Muscle of back (tissue), 11 donors: ENCODE results near the gene ZNF764. TPM values are rescaled to one million over a fixed set of nuclear protein-coding genes. Genes with fewer than 3 reads are reported as not detected.
"Not testable (repeated sequence)": the region's sequence is repeated elsewhere in the genome, so short reads cannot be mapped to it uniquely, and the experiment has no call there.

Experiments
- DNase-seq, 3 donors: peaks; one replicate each; pipeline versions ENCODE4 v3.0.0 to v3.0.0-alpha.2; 2013
- polyA plus RNA-seq, 10 donors: library from polyadenylated mRNA; unstranded; fragments of 120-200 nt; gene quantifications; one replicate each; pipeline ENCODE4 v1.2.1, GENCODE V29; 2013; ENCODE audit not compliant: insufficient read length in 10 of 10

The ZNF764 gene
- polyA plus RNA-seq, 10 donors, result 5.6 to 8.5 (median 6.3) TPM

GRCh38 chr16:30527635-30528178, 30.5 kb downstream of the ZNF764 start:
- no peak for DNase-seq

- DNase-seq, result peak; percentile 98 to 100 (median 99)
Observed at GRCh38 chr16:30526823-30527634, 31.1 kb downstream of the ZNF764 start.

- DNase-seq, result peak in 1 of 3 donors; percentile 54
Observed at GRCh38 chr16:30526137-30526822, 31.9 kb downstream of the ZNF764 start, which contains the start of gene ZNF768. Gene ZNF768, minus strand, starts transcription at chr16:30526566. Its CDS starts 153 bp downstream, at chr16:30526413.

- no peak for DNase-seq
Observed at GRCh38 chr16:30525844-30526136, 32.4 kb downstream of the ZNF764 start.

DNA sequence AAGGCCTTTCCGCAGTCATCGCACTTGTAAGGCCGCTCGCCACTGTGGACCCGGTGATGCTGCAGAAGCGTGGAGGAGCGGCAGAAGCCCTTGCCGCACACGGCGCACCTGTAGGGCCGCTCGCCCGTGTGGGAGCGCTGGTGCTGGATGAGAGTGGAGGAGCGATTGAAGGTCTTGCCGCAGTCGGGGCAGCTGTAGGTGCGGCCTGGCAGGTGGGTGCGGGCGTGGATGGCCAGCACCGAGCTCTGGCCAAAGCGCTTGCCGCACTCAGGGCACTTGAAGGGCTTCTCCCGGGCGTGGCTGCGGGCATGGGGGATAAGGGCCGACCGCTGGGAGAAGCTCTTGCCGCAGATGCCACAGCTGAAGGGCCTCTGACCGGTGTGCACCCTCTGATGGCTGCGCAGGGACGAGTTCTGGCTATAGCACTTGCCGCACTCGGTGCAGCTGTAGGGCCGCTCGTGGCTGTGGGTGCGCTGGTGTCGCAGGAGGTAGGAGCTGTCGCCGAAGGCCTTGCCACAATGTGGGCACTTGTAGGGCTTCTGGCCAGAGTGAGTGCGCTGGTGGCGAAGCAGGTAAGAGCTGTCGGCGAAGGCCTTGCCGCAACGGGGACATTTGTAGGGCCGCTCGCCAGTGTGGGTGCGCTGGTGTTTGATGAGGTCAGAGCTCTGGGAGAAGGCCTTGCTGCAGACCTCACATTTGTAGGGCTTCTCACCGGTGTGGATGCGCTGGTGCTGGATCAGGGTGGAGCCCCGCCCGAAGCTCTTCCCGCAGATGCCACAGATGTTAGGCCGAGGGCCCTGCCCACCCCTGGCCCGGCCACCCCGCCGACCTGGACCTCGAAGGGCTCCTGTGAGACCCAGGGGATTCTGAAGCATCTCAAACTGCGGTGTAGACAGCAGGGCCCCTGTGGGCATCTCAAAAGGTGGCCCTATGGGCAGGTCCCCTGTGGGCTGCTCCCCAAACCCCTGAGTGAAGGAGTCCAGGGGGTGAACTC, 33.3 kb downstream of the ZNF764 start:
- DNase-seq, result no peak

DNA sequence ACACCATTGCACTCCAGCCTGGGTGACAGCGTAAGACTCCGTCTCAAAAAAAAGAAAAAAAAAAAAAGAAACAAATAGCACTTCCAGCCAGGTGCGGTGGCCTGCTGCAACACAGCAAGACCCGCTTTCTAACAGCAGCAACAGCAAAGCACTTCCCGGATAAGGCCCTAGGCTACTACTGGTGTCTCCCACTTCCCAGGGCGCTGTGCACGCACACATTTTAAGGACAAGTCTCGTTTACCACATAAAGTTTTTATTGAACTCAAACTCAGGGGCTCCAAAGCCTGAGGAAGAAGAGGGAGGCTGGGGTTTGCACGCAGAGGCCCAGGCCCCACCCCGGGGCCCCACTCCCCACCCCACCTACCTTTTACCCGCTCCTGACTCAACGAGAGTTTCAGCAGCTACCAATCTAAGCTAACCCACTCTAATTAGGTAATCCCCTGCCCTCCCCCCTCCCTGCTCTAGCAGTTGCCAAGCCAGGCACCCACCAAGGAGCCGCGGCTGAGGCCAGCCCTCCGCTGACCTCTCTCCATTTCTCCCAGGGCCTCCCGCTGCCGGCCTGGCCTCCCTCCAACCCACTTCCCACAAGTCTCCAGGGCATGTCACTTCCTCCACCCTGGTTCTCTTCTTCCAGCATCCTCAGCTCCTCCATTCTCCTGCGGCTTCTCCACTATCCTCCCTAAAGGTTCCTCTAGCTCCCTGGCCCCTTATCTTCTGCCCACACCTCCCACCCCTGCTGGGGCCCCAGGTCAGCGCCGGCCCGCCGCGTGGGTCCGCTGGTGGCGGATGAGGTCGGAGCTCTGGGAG, 34.2 kb downstream of the ZNF764 start:
- no peak for DNase-seq

DNA sequence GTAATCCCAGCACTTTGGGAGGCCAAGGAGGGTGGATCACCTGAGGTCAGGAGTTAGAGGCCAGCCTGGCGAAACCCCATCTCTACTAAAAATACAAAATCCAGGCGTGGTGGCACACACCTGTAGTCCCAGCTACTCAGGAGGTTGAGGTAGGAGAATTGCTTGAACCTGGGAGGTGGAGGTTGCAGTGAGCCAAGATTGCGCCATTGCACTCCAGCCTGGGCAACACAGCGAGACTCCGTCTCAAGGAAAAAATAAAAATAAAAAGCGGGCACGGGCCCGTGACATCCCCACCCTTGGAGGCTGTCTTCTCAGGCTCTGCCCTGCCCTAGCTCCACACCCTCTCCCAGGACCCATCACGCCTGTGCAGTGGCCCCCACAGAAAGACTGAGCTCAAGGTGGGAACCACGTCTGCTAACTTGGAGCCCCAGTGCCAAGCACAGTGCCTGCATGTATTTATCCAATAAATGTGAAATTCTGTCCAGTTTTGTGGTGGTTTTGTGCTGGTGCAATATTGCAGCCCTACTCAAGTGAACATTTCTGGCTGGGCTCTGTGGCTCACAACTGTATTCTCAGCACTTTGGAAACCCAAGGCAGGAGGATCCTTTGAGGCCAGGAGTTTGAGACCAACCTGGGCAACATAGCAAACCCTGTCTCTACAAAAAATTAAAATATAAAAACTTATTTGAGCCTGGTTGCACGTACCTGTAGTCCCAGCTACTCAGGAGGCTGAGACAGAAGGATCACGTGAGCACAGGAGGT, 35.3 kb downstream of the ZNF764 start:
- DNase-seq, result not testable (repeated sequence)

- no peak for DNase-seq
Observed at GRCh38 chr16:30521873-30522641, 36.1 kb downstream of the ZNF764 start.

DNA sequence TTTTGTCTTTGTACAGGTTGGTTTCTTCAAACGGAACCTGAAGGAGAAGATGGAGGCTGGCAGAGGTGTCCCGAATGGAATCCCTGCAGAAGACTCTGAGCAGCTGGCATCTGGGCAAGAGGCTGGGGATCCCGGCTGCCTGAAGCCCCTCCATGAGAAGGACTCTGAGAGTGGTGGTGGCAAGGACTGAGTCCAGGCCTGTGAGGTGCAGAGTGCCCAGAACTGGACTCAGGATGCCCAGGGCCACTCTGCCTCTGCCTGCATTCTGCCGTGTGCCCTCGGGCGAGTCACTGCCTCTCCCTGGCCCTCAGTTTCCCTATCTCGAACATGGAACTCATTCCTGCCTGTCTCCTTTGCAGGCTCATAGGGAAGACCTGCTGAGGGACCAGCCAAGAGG, 36.7 kb downstream of the ZNF764 start:
- no peak for DNase-seq

DNA sequence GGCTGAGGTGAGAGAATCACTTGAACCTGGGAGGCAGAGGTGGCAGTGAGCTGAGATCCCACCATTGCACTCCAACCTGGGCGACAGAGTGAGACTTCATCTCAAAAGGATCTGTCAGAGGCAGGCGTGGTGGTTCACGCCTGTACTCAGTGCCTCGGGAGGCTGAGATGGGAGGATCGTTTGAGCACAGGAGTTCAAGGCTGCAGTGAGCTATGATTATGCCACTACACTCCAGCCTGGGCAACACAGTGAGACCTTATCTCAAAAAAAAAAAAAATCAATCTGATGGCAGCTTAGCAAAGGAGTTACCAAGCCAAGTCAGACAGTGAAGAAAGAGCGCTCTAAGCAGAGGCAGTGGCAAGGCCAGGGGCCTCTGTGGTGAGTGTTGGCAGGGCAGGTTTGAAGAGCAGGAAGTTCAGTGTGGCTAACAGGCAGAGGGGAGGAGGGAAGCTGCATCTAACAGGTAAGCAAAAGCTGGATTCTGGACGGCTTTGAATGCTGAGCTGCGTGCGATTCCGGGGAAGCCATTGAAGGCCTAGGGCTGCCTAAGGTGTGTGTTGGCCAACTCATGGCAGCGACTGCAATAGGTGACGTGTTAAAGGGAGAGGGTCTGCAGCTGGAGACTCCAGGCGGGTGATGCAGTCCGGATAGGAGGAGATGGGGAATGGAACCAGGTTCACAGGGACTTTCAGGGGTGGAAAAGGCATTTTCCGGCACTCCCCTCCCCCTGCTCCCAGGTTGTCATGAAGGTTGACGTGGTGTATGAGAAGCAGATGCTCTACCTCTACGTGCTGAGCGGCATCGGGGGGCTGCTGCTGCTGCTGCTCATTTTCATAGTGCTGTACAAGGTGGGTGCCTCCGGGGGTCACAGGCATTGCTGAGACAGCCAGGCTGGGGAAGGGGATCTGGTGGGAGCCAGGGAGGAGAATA, 38.8 kb downstream of the ZNF764 start:
- no peak for DNase-seq

DNA sequence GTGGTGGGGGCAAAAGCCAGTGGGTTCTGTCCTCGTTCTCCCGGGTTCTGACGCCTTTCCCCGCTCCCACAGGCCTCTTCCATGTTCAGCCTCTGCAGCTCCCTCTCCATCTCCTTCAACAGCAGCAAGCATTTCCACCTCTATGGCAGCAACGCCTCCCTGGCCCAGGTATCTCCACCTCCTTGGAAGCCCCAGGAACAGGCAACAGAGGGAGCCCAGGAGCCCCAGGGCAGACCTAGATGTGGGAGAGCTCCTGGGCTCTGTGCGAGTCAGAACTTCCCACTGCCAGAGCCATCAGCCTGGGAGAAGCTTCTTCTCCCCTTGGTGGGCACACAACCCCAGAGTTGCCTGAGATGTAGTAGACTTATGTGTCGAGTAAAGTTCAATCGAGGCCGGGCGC, 39.6 kb downstream of the ZNF764 start:
- DNase-seq, result no peak

DNA sequence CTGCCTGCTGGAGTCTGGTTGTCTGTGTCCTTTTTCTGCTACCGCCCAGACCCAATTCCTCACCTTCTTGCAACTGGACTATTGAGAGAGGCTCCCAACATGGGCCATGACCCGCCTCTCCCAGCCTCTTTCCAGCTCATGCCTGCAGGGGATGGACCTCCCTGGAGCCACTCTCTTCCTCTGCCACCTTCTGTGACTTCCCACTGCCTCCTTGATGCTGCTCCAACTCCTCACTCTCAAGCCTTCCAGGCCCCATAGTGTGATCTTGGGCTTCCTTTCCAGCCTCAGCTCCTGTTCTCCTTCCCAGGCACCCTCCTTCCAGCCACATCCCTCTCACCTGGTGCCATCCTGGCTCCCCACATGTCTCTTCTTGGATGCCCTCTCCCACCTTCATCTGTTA, 42.9 kb downstream of the ZNF764 start:
- no peak for DNase-seq

DNA sequence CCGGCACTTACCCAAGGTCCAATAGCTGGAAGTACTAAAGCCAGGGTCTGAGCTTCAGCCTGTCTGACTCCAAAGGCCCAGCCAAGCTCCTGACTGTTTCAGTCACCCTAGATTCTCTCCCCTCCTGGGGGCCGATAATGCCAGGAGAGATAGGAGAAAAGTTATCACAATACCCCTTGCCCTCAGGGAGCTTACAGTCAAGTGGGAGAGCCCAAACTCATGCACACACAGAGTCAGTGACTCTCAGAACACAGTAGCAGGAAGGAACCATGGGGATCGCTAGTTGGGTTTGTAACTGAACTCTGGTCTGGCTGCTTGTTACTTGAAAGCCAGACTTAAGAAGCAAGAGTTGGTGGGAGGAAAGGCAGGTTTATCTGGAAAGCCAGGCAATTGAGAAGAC, 46.7 kb downstream of the ZNF764 start:
- no peak for DNase-seq

DNA sequence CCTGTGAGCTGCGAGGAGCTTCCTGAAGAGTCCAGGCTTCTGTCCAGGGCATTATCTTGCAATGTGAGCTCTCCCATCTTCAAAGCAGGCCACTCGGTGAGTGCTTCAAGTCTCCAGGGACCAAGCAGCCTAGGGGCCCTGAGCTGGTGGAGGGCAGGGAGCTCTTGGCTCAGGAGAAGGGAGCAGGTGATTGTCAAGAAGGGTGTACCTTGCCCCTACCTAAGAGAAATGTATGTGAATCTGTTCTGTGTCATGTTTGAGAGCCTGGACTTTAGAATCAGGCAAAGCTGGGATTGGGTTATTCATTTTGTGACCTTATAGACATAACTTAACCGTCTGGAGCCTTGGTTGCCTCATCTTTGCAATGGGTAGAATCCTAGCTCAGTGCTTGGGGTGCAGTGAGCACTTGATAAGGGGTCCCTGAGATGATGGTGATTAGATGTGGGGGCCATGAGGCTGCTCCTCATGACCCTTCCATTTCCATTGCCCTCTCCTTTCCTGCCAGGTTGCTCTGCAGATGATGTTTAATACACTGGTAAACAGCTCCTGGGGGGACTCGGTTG, 47.7 kb downstream of the ZNF764 start:
- DNase-seq, result no peak

DNA sequence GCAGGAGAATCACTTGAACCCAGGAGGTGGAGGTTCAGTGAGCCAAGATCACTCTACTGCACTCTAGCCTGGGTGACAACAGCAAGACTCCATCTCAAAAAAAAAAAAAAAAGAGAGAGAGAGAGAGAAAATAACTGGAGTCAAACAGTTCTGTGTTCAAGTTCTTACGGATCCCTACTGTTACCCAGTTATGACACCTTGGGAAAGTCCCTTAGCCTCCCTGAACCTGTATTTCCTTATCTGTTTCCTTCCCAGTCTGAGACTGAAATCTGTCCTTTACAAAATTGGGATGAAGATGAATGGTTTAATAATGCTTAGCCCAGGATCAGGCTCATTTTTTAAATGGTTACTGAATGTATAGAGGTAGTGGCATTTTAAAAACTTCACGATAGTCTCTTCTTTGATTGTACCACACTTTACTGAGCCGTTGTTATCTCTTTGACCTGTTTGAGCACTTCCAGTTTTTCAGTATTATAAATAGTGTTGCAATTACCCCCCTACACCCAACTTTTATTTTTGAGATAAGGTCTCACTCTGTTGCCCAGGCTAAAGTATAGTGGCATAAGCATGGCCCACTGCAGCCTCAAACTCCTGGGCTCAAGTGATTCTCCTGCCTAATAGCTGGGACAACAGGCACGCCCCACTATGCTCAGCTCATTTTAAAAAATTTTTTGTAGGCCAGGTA, 49.0 kb downstream of the ZNF764 start:
- no peak for DNase-seq
